ENCODE data around the gene PLSCR3. TPM values are rescaled to one million over a fixed set of nuclear protein-coding genes. Genes with fewer than 3 reads are reported as not detected.

PLSCR3 gene
- total RNA-seq = 10 to 100 TPM; 60.5 to 62.6 TPM

DNA sequence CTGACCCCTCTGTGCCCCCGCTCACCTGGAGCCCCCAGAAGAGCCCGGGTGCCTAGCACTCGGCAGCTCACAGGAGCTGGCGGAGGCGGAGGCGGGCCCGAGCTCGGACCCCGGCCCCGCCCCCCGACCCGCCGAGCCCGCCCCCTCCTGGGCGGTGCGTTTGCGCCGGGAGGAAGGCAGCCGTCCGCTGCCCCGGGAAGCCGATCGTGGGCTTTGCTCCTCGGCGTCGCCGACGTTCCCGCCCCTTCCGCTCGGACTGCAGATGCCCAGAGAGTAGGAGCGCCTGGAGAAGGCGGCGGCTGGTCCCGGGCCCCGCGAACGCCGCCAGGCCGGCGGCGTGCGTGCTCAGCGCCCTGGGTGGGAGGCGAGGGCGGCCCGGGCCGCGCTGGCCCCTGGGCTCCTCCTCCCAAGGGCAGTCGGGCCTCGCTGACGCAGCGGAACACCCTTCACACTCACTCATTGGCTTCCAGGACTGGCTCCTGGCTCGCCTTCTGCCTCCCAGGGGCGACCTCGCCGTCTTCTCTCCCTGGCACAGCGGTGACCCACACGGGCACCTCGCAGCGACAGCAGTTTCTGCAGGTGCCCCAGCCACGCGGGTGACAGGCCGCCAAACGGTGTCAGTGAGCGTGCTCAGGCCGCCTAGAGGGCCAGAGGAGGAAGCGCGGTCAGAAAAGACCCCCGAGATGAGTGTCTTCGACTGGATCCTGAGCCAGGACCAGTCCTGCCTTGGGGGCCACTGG, at the start of gene PLSCR3:
Gene PLSCR3 (minus strand): TSS at position 74 of the 740 bp plus-strand sequence. CDS start 415 bp downstream, outside the sequence.
- ATAC-seq (replicated peaks in 1 of 2) (peak; percentile 88 to 89), DNase-seq (peak; percentile 87 to 91)
- H3K36me3 Mint-ChIP-seq (ENCODE audit: insufficient read depth in 2 of 2) = peaks cover 4 to 12% of the 10 kb centered on the region in 2 donors
- no peaks in the 10 kb centered on the region for H3K27me3 Mint-ChIP-seq (ENCODE audit: low read depth)
- peak within 1 kb of the TSS; percentile 93 for H3K27ac Mint-ChIP-seq
- H3K4me3 Mint-ChIP-seq = peak within 1 kb of the TSS; percentile 98 to 99
- H3K4me1 Mint-ChIP-seq (ENCODE audit: low read depth) = peaks cover 21% of the 10 kb centered on the region
- H3K9me3 Mint-ChIP-seq = no peaks in the 10 kb centered on the region

GRCh38 chr17:7443499-7444485, 49.5 kb upstream of the PLSCR3 start:
- ATAC-seq (replicated peaks in 1 of 2) (no peak), DNase-seq (no peak)
- peaks cover 2 to 4% of the 10 kb centered on the region in 2 donors for H3K36me3 Mint-ChIP-seq (ENCODE audit: insufficient read depth in 2 of 2)
- no peak overlapping the region for H3K27ac Mint-ChIP-seq
- H3K27me3 Mint-ChIP-seq (ENCODE audit: low read depth) = peaks cover 76% of the 10 kb centered on the region
- H3K4me3 Mint-ChIP-seq = no peak overlapping the region
- H3K9me3 Mint-ChIP-seq = peaks cover 0 to 1% of the 10 kb centered on the region in 2 donors
- H3K4me1 Mint-ChIP-seq (ENCODE audit: low read depth) = peaks cover 39% of the 10 kb centered on the region

DNA sequence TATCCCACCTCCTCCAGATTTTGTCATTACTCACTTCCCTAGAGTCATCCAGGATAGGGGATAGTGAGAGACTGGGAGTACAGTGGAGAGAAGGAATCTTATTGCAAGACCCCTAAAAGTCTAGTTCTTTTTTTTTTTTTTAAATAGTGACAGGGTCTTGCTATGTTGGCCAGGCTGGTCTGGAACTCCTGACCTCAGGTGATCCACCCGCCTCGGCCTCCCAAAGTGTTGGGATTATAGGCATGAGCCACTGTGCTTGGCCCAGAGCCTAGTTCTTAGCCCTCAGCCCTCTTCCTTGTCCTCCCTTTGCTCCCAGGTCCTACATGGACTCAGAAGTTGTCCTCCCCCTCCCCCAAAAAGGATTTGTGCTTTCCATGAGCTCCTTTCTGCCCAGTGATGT, 47.8 kb upstream of the PLSCR3 start:
- peaks cover 75% of the 10 kb centered on the region for H3K27me3 Mint-ChIP-seq (ENCODE audit: low read depth)
- no peaks in the 10 kb centered on the region for H3K9me3 Mint-ChIP-seq
- peaks cover 48% of the 10 kb centered on the region for H3K4me1 Mint-ChIP-seq (ENCODE audit: low read depth)

DNA sequence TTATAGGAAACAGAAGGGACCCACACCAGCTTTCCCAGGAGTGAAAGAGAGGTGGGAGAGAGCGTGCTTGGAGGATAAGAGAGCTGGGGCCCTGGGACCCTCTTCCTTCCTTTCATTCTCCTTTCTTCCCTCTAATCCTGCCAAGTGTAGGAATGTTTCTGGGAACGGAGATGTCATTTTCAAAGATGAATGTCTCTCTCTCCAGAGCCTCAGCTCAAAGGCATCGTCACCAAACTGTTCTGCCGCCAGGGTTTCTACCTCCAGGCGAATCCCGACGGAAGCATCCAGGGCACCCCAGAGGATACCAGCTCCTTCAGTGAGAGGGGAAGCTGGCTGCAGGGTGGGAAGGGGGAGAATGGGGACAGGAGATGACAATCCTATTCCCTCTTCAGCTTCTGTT, 46.9 kb upstream of the PLSCR3 start:
- peaks cover 70% of the 10 kb centered on the region for H3K27me3 Mint-ChIP-seq (ENCODE audit: low read depth)
- H3K4me1 Mint-ChIP-seq (ENCODE audit: low read depth) = peaks cover 52% of the 10 kb centered on the region
- H3K9me3 Mint-ChIP-seq = no peaks in the 10 kb centered on the region
- ATAC-seq (replicated peaks in 1 of 2) = no peak
- no peak overlapping the region for H3K27ac Mint-ChIP-seq
- H3K36me3 Mint-ChIP-seq (ENCODE audit: insufficient read depth in 2 of 2) = peaks cover 2 to 6% of the 10 kb centered on the region in 2 donors
- no peak overlapping the region for H3K4me3 Mint-ChIP-seq
- no peak for DNase-seq

More for the DNA sequence above, 47.8 kb upstream of the PLSCR3 start:
- ATAC-seq (replicated peaks in 1 of 2) = no peak
- Mint-ChIP-seq H3K27ac (no peak overlapping the region), H3K4me3 (no peak overlapping the region), H3K36me3 (ENCODE audit: insufficient read depth in 2 of 2) (peaks cover 2 to 6% of the 10 kb centered on the region in 2 donors)
- no peak for DNase-seq

DNA sequence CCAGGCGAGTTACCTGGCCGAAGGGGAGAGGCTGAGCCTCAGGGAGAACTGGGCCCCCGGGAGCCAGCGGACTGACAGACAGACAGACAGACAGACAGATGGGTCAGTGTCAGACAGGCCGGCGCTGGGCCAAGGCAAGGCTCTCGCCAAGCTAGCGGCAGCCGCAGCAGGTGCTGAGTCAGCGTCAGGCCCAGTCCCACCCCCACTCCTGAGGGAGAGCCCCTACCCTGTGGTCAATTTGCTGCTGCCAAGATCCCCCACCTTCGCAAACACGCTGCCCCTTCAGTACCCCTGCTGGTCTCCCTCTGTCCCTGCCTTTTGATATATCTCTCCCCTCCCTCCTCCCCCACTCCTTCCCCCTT, 46.5 kb upstream of the PLSCR3 start:
- peak overlapping the region; percentile 90 to 95 for H3K4me3 Mint-ChIP-seq
- H3K9me3 Mint-ChIP-seq = no peaks in the 10 kb centered on the region
- H3K4me1 Mint-ChIP-seq (ENCODE audit: low read depth) = peaks cover 52% of the 10 kb centered on the region
- peaks cover 65% of the 10 kb centered on the region for H3K27me3 Mint-ChIP-seq (ENCODE audit: low read depth)
- peak; percentile 37 to 43 for DNase-seq
- ATAC-seq (replicated peaks in 1 of 2) = no peak
- H3K27ac Mint-ChIP-seq = no peak overlapping the region
- peaks cover 2 to 6% of the 10 kb centered on the region in 2 donors for H3K36me3 Mint-ChIP-seq (ENCODE audit: insufficient read depth in 2 of 2)

GRCh38 chr17:7440113-7440833, 45.9 kb upstream of the PLSCR3 start:
- peak; percentile 42 to 48 for DNase-seq
- Mint-ChIP-seq H3K9me3 (no peaks in the 10 kb centered on the region), H3K27ac (no peak overlapping the region), H3K27me3 (ENCODE audit: low read depth) (peaks cover 60% of the 10 kb centered on the region), H3K4me1 (ENCODE audit: low read depth) (peaks cover 46% of the 10 kb centered on the region), H3K4me3 (peak overlapping the region; percentile 90 to 95), H3K36me3 (ENCODE audit: insufficient read depth in 2 of 2) (peaks cover 2 to 6% of the 10 kb centered on the region in 2 donors)
- no peak for ATAC-seq (replicated peaks in 1 of 2)

GRCh38 chr17:7439462-7440112, 45.3 kb upstream of the PLSCR3 start, which contains the start of gene FGF11:
Gene FGF11 (plus strand): TSS chr17:7439512. CDS start chr17:7439621, 109 bp downstream.
- peaks cover 2 to 6% of the 10 kb centered on the region in 2 donors for H3K36me3 Mint-ChIP-seq (ENCODE audit: insufficient read depth in 2 of 2)
- H3K4me3 Mint-ChIP-seq = peak within 1 kb of the TSS; percentile 90 to 95
- DNase-seq (no peak), ATAC-seq (replicated peaks in 1 of 2) (no peak)
- peaks cover 53% of the 10 kb centered on the region for H3K27me3 Mint-ChIP-seq (ENCODE audit: low read depth)
- H3K4me1 Mint-ChIP-seq (ENCODE audit: low read depth) = peaks cover 39% of the 10 kb centered on the region
- no peak within 1 kb of the TSS for H3K27ac Mint-ChIP-seq
- no peaks in the 10 kb centered on the region for H3K9me3 Mint-ChIP-seq

- DNase-seq (no peak), ATAC-seq (replicated peaks in 1 of 2) (no peak)
- Mint-ChIP-seq H3K9me3 (no peaks in the 10 kb centered on the region), H3K4me1 (ENCODE audit: low read depth) (peaks cover 39% of the 10 kb centered on the region), H3K27ac (no peak overlapping the region), H3K36me3 (ENCODE audit: insufficient read depth in 2 of 2) (peaks cover 2 to 6% of the 10 kb centered on the region in 2 donors), H3K27me3 (ENCODE audit: low read depth) (peaks cover 46% of the 10 kb centered on the region), H3K4me3 (peak overlapping the region; percentile 90)
Observed at GRCh38 chr17:7438656-7439460, 44.5 kb upstream of the PLSCR3 start.

DNA sequence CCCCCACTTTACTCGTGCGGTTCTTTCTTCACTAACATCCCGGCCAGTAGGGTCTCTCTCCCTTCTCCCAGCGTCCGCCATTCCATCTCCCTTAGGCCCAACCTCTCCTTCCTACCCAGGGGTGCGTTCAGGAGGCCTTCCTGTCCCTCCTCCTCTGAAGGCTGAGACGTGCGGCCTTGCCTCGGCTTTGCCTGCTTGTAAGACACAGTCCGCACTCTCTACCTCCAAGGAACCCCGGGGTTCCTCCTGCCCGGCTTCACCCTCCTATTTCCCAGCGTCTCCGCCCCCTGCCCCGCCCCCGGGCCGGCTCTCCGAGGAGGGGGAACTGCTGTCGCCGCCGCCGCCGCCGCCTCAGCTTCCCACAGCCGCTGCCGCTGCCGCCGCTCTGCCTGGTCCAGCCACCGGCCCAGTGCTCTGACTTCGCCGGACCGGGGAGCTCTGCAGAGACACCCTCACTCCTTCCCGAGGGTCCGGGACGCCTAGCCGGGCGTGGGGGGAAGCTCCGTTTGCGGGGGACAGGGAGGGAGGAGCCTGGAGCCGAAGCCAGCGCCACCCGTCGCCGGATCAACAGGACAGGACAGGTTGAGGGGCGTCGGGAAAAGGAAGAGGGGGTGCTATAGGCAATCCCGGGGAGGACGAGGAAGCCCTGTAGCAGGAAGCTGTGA, 43.8 kb upstream of the PLSCR3 start:
- DNase-seq = peak; percentile 68 to 72
- H3K9me3 Mint-ChIP-seq = no peaks in the 10 kb centered on the region
- H3K4me1 Mint-ChIP-seq (ENCODE audit: low read depth) = peaks cover 39% of the 10 kb centered on the region
- H3K27ac Mint-ChIP-seq = no peak overlapping the region
- no peak for ATAC-seq (replicated peaks in 1 of 2)
- peaks cover 2 to 6% of the 10 kb centered on the region in 2 donors for H3K36me3 Mint-ChIP-seq (ENCODE audit: insufficient read depth in 2 of 2)
- H3K4me3 Mint-ChIP-seq = peak overlapping the region; percentile 90
- H3K27me3 Mint-ChIP-seq (ENCODE audit: low read depth) = peaks cover 38% of the 10 kb centered on the region

DNA sequence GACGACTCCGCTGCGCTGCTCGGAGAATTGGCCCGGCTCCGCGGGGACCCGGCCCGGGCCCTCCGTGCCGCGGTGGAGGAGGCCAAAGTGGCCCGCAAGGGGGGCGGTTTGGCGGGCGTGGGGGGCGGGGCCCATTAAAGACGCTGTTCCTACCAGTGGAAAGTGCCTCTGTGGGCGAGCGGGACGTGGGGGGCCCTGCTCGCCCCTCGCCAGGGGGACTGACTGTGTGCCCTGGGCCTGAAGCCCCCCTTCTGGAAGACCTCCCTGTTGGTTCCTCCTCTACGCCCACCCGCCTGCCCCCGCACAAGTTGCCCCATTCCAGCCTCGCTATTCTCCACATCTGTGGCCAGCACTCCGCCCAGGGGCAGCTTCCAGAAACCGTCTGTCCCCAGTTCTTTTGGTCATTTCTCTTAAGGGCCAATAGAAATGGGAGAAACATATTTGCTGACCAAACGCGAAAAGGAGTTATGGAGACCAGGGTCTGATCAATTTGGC, 43.1 kb upstream of the PLSCR3 start:
- H3K36me3 Mint-ChIP-seq (ENCODE audit: insufficient read depth in 2 of 2) = peaks cover 2 to 6% of the 10 kb centered on the region in 2 donors
- H3K4me3 Mint-ChIP-seq = peak overlapping the region; percentile 90 to 97
- H3K27ac Mint-ChIP-seq = no peak overlapping the region
- DNase-seq (no peak), ATAC-seq (replicated peaks in 1 of 2) (no peak)
- no peaks in the 10 kb centered on the region for H3K9me3 Mint-ChIP-seq
- H3K4me1 Mint-ChIP-seq (ENCODE audit: low read depth) = peaks cover 39% of the 10 kb centered on the region
- H3K27me3 Mint-ChIP-seq (ENCODE audit: low read depth) = peaks cover 34% of the 10 kb centered on the region

Measured in activated T-cell treated with anti-CD3 and anti-CD28 coated beads, Interleukin-2, amount 50 U/mL, for 72 hours (primary cell).